ENCODE results near the gene TBC1D21.
A peak's percentile ranks its signal among the peaks of the same experiment; 100 is the strongest.

The TBC1D21 gene

GRCh38 chr15:73912030-73912596 lies 38.7 kb downstream of the TBC1D21 start:
- DNase-seq, result no peak

GRCh38 chr15:73914145-73914544 lies 40.8 kb downstream of the TBC1D21 start:
- no peak for DNase-seq

- DNase-seq, result no peak
These were observed 41.7 kb downstream of the TBC1D21 start for GRCh38 chr15:73915082-73915481.

GRCh38 chr15:73918784-73919183 lies 45.4 kb downstream of the TBC1D21 start:
- no peak for DNase-seq

GRCh38 chr15:73919706-73920105 lies 46.3 kb downstream of the TBC1D21 start:
- no peak for DNase-seq

- no peak for DNase-seq
These were observed 48.0 kb downstream of the TBC1D21 start for GRCh38 chr15:73921254-73921925.

GRCh38 chr15:73922186-73923151 lies 49.1 kb downstream of the TBC1D21 start:
- no peak for DNase-seq

- DNase-seq, result no peak
These were observed 49.8 kb downstream of the TBC1D21 start for GRCh38 chr15:73923156-73923487.

GRCh38 chr15:73923488-73924164 lies 50.3 kb downstream of the TBC1D21 start:
- no peak for DNase-seq

- peak; percentile 32 for DNase-seq
These were observed 51.0 kb downstream of the TBC1D21 start for GRCh38 chr15:73924171-73924921.

GRCh38 chr15:73925848-73926218 lies 52.5 kb downstream of the TBC1D21 start:
- no peak for DNase-seq

- DNase-seq, result no peak
These were observed 53.0 kb downstream of the TBC1D21 start, which contains the start of gene LOXL1 for GRCh38 chr15:73926219-73927002. LOXL1 (plus strand) TSS chr15:73926462; CDS start chr15:73926784, 322 bp downstream.

- no peak for DNase-seq
These were observed 53.7 kb downstream of the TBC1D21 start for GRCh38 chr15:73927003-73927475.

GRCh38 chr15:73927476-73928240 lies 54.3 kb downstream of the TBC1D21 start:
- peak; percentile 88 for DNase-seq

GRCh38 chr15:73928241-73928579 lies 54.8 kb downstream of the TBC1D21 start:
- no peak for DNase-seq

- no peak for DNase-seq
These were observed 55.7 kb downstream of the TBC1D21 start for GRCh38 chr15:73928971-73929627.

- no peak for DNase-seq
These were observed 57.0 kb downstream of the TBC1D21 start for GRCh38 chr15:73930371-73930770.

GRCh38 chr15:73930790-73931281 lies 57.5 kb downstream of the TBC1D21 start:
- no peak for DNase-seq

GRCh38 chr15:73931441-73931840 lies 58.1 kb downstream of the TBC1D21 start:
- DNase-seq, result no peak
